GM15510 (cell line): ENCODE data around the gene DLL4.

Experiments used
- POLR2A ChIP-seq: IDR thresholded peaks from 3 replicates; pipeline ENCODE4 v1.6.1; 2011; ENCODE audit warnings: borderline replicate concordance; ENCODE audit not compliant: insufficient read length; ENCODE audit errors: extremely low read depth

DLL4 gene

DNA sequence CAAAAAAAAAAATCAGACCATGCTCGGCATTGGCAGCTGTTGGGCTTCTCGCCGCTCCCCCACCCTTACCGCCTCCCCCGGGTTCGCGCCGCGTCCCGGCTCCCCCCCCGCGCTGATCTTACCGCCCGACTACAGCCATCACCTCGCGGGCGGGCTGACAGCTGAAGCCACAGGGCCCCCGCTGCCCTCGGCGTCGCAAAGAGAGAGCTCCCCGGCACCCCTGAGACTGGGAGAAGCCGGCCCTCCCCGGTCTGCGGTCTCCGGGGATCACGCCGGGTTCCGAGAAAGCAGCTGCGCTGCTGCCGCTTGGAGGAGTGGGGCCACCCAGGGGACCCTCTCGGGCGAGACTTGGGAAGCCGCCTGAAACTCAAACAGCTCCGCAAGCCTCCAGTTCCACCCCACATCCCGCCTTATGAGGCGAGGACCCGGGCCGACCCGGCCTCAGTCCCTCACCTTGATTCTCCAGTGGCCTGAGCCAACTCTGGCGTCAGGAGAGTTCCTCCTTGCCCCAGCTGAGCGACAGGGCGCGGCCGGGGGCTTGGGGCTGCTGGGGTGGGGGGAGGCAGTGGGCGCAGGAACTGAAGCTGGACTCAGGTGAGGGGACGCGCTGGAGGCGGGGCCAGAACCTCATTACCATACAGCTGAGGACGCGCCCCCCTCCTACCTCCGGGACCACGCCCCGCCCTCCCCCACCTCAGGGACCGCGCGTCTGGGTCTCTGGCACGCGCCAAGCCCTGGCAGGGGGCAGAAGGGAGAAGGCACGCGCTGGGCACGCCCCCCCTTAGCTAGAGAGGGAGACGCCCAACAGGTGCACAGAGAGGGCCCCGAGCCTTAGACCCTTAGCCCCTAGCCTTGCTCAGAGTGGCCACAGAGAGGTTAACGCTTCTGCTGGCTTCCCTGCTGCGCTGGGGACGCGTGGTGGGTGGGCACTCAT lies 1.0 kb upstream of the DLL4 start:
- no peak for TF ChIP-seq POLR2A

- no peak for TF ChIP-seq POLR2A
Measured at GRCh38 chr15:40929660-40930429, 705 bp downstream of the DLL4 start.

DNA sequence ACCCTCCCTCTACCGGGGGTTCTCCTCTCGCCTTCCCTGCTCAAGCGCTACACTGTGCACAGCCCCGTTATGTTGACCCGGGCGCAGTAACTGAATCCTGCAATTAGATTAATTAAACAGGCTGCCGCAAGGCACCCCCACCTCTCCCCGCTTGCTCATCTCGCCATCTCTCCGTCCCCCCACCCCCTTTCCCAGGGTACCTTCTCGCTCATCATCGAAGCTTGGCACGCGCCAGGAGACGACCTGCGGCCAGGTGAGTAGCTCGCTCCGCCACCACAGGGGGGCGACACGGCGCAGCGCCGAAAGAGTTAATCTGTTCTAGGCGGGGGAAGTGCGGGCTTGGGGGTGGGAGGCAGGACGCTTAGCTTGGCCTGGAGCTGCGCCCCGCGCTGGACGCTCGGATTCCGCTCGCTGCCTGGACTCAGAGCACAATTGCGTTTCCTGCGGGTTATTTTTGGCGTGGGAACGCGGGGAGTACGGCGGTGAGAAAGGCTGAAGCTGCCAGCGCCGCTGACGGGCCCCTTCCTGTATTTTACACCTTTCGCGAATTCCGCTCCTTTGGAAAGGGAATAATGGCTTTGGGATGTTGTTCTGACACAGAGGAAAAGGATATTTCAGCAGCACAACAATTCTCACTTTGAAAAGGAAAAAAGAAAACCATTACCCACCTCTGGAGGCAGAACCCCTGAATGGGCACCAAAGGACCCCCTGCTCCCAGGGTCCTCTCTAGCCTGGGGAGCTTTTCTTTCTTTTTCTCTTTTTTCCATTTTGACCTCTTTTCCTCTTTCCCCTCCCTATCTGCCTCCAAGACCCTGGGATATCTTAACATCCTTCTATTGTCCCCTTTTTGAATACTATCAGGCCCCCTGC lies 1.5 kb downstream of the DLL4 start:
- no peak for TF ChIP-seq POLR2A

DNA sequence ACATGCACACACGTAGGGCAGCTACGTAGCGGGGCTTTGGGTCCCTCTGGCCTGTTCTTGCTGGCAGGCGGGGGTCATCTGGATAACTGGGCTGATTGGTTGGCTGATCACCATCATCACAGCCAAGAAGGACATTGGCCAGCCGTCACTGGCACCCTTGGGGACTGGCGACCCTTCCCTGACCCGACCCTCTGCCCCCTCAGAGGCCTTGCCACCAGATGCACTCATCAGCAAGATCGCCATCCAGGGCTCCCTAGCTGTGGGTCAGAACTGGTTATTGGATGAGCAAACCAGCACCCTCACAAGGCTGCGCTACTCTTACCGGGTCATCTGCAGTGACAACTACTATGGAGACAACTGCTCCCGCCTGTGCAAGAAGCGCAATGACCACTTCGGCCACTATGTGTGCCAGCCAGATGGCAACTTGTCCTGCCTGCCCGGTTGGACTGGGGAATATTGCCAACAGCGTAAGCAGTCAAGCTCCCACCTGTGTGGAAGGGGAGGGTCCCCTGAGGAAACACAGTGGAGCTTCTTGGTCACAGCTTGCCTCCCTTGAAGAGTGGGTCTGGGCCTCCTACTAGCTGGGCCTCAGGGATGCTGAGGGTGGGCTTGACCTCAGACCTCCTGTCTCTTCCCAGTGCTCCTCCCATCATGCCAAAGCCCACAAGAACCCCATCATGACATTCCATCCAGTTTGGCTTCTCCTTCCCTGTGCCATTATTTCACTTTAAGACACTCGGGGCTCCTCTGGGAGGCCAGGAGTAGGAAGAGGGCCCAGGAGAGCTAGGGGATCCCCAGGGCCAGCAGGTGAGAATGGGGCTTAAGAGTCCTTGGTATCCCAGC lies 2.4 kb downstream of the DLL4 start:
- no peak for TF ChIP-seq POLR2A

DNA sequence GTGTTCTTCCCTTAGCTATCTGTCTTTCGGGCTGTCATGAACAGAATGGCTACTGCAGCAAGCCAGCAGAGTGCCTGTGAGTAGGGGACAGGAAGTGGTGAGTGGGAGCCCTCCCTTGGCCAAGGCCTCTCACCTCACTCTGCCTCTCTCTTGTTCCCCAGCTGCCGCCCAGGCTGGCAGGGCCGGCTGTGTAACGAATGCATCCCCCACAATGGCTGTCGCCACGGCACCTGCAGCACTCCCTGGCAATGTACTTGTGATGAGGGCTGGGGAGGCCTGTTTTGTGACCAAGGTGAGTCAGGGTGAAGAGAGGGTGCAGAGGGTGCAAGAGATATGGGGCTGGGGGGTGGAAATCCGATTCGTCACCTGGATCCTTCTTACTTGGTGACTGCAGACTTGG lies 3.0 kb downstream of the DLL4 start:
- TF ChIP-seq POLR2A, result no peak

GRCh38 chr15:40932649-40933516 lies 3.7 kb downstream of the DLL4 start:
- TF ChIP-seq POLR2A, result no peak

GRCh38 chr15:40933517-40933902 lies 4.4 kb downstream of the DLL4 start:
- no peak for TF ChIP-seq POLR2A

DNA sequence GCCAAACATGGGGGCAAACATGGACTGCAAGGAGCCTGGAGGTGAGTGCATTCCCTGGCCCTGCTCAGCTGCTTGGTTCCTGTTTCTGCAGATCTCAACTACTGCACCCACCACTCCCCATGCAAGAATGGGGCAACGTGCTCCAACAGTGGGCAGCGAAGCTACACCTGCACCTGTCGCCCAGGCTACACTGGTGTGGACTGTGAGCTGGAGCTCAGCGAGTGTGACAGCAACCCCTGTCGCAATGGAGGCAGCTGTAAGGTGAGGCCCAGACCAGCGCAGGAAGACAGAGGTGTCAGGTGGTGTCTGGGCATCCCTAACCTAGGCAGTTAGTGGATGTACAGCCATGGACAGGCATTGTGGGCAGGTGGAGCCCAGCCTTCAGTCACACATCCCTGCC lies 5.3 kb downstream of the DLL4 start:
- no peak for TF ChIP-seq POLR2A

GRCh38 chr15:40936234-40936708 lies 7.1 kb downstream of the DLL4 start:
- no peak for TF ChIP-seq POLR2A

DNA sequence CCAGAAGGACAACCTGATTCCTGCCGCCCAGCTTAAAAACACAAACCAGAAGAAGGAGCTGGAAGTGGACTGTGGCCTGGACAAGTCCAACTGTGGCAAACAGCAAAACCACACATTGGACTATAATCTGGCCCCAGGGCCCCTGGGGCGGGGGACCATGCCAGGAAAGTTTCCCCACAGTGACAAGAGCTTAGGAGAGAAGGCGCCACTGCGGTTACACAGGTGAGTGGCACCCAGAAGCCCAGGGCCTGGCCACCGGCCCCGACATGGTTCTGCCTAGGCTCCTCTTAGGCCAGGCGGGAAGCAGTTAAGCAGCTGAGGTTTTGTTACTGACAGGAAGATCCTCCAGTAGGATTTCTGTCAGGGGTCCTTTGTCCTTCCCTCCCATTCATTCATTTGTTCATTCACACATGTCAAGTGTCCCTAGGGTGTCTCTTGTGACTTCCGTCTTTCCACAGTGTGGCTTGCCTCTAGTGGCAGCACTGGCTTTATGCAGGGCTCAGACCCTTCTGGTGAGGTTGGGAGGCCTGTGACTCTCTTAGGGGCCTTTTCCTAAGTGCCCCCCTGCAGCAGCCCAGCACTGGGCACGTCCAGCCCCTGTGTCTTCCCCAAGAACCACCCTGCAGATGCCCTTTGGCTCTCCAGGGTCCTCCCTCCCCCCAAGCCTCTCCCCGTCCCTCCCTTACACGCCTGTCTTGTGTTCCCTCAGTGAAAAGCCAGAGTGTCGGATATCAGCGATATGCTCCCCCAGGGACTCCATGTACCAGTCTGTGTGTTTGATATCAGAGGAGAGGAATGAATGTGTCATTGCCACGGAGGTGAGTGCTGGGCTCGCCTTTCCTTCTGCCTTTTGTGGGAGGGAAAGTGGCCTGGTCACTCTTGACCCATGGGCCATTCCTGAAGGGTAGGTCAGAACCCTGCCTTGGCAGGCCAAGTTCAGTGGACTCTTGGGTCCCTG lies 7.8 kb downstream of the DLL4 start:
- TF ChIP-seq POLR2A, result no peak

DNA sequence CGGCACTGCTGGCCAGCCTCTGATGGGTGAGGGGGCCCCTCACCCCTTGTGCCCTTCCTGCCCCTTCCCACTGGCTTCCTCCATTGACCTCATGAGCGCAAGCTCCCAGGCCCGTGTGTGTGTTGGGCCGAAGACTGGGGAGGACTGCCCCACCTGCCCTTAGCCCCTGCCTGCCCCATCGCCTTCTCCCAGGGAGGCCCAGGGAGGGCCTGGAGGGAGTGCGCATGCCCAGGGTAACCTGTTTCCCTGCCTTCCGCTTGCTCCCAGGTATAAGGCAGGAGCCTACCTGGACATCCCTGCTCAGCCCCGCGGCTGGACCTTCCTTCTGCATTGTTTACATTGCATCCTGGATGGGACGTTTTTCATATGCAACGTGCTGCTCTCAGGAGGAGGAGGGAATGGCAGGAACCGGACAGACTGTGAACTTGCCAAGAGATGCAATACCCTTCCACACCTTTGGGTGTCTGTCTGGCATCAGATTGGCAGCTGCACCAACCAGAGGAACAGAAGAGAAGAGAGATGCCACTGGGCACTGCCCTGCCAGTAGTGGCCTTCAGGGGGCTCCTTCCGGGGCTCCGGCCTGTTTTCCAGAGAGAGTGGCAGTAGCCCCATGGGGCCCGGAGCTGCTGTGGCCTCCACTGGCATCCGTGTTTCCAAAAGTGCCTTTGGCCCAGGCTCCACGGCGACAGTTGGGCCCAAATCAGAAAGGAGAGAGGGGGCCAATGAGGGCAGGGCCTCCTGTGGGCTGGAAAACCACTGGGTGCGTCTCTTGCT lies 8.8 kb downstream of the DLL4 start:
- no peak for TF ChIP-seq POLR2A

DNA sequence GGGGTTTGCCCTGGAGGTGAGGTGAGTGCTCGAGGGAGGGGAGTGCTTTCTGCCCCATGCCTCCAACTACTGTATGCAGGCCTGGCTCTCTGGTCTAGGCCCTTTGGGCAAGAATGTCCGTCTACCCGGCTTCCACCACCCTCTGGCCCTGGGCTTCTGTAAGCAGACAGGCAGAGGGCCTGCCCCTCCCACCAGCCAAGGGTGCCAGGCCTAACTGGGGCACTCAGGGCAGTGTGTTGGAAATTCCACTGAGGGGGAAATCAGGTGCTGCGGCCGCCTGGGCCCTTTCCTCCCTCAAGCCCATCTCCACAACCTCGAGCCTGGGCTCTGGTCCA lies 9.4 kb downstream of the DLL4 start:
- no peak for TF ChIP-seq POLR2A

DNA sequence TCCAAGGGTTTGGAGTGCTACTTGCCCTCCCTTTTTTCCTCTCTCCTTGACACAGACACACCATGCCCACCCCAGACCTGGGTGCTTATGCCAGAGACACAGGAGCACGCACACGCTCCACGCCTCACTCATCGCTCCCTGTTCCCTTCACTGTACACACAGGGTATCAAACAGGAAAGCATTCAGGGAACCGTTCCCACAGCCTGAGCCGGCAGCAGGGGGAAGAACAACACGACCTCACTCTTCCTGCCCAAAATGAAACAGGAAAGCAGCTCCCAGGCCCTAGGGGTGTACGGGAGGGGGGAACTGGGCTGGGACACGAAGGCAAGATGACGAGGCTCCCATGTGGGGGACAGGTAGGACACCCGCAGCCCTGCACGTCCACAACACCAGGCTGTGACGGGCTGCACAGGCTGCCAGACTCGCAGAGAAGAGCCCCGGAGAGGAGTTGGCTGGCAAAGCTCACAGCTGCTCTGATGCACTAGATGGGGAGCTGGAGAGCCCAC lies 11.2 kb downstream of the DLL4 start:
- TF ChIP-seq POLR2A, result no peak
